ENCODE measurements around the gene KIF1B. TPM values are rescaled to one million over a fixed set of nuclear protein-coding genes. Genes with fewer than 3 reads are reported as not detected.
A peak's percentile ranks its signal among the peaks of the same experiment; 100 is the strongest.

Gene KIF1B
- total and polyA plus RNA-seq, 2 experiments from 2014 or later = 21.5 to 68.4 TPM

DNA sequence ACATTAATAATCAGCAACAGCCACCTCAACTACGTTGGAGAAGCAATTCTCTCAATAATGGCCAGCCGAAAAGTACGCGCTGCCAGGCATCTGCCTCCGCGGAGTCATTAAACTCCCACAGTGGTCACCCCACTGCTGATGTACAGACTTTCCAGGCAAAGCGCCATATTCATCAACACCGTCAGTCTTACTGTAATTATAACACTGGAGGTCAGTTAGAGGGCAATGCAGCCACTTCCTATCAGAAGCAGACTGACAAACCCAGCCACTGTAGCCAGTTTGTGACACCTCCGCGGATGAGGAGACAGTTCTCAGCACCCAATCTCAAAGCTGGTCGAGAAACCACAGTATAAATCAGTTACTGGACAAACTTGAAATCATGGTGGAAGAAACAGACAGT, 93.9 kb downstream of the KIF1B start (continued):
- TF ChIP-seq REST (IDR thresholded peaks at IDR 0.05; ENCODE audit: unreplicated experiment) (no peak), EZH2phosphoT487 (IDR thresholded peaks at IDR 0.05; ENCODE audit: unreplicated experiment) (no peak), CREB1 (CRISPR knock-in tag; IDR thresholded peaks at IDR 0.05; ENCODE audit: low read depth) (no peak), ETS1 (IDR thresholded peaks at IDR 0.05) (no peak), NANOG (IDR thresholded peaks at IDR 0.05; ENCODE audit: borderline replicate concordance) (no peak), CTCF (conservative IDR thresholded peaks at IDR 0.05; ENCODE audit: low read depth in 2 of 2) (no peak), ZNF331 (CRISPR knock-in tag; IDR thresholded peaks at IDR 0.05; ENCODE audit: low read depth) (no peak), ZNF114 (CRISPR knock-in tag; IDR thresholded peaks at IDR 0.05) (no peak)

DNA sequence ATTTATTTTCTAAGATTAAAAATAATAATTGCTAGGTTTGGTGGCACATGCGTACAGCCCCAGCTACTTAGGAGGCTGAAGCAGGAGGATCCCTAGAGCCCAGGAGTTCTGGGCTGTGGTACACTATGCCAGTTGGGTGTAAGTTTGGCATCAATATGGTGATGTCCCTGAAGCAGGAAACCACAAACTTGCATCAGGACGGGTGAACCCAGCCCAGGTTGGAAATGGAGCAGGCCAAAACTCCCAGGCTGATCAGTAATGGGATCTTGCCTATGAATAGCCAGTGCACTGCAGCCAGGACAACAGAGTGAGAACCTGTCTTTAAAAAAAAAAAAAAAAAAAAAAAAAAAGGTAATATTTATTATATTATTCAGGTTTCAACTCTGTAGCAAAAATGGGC, 96.1 kb downstream of the KIF1B start:
- no peaks in the 10 kb centered on the region for H3K9me3 Mint-ChIP-seq
- ATAC-seq = no peak
- H3K4me1 ChIP-seq (ENCODE audit: insufficient read depth) = peaks cover 11% of the 10 kb centered on the region; the same call in 1 of the 2 replicates
- no peaks in the 10 kb centered on the region for H3K79me2 ChIP-seq (replicated peaks; ENCODE audit: insufficient read depth)
- H3K4me3 ChIP-seq = no peak overlapping the region
- H2AFZ ChIP-seq = no peak overlapping the region
- no peak overlapping the region for H3K4me3 Mint-ChIP-seq
- H3F3A ChIP-seq (replicated peaks; ENCODE audit: low read depth) = no peaks in the 10 kb centered on the region
- peaks cover 3% of the 10 kb centered on the region; the same call in 1 of the 2 replicates for H3K36me3 ChIP-seq (ENCODE audit: insufficient read depth)
- H3K27me3 ChIP-seq (ENCODE audit: insufficient read depth) = no peaks in the 10 kb centered on the region
- no peaks in the 10 kb centered on the region for H3K9me2 ChIP-seq (ENCODE audit: insufficient read depth)
- H3K4me2 ChIP-seq = no peak overlapping the region
- DNase-seq (ENCODE audit: low spot score) = no peak
- no peaks in the 10 kb centered on the region for H4K20me1 ChIP-seq (replicated peaks; ENCODE audit: insufficient read depth)
- peaks cover 10% of the 10 kb centered on the region for H3K4me1 Mint-ChIP-seq
- no peak overlapping the region for H3K27ac Mint-ChIP-seq
- H3K27me3 Mint-ChIP-seq (ENCODE audit: insufficient read depth, low read depth, poor library complexity) = no peaks in the 10 kb centered on the region
- peak overlapping the region; percentile 56 for H3K27ac ChIP-seq (ENCODE audit: low read depth)
- no peak for TF ChIP-seq ZNF114 (CRISPR knock-in tag; IDR thresholded peaks at IDR 0.05)
- no peak for TF ChIP-seq STAT1 (IDR thresholded peaks at IDR 0.05; ENCODE audit: unreplicated experiment)
- no peak for TF ChIP-seq JUNB (IDR thresholded peaks at IDR 0.05; ENCODE audit: unreplicated experiment)
- no peak for TF ChIP-seq CREB1 (CRISPR knock-in tag; IDR thresholded peaks at IDR 0.05; ENCODE audit: low read depth)
- TF ChIP-seq, protein P1, sequence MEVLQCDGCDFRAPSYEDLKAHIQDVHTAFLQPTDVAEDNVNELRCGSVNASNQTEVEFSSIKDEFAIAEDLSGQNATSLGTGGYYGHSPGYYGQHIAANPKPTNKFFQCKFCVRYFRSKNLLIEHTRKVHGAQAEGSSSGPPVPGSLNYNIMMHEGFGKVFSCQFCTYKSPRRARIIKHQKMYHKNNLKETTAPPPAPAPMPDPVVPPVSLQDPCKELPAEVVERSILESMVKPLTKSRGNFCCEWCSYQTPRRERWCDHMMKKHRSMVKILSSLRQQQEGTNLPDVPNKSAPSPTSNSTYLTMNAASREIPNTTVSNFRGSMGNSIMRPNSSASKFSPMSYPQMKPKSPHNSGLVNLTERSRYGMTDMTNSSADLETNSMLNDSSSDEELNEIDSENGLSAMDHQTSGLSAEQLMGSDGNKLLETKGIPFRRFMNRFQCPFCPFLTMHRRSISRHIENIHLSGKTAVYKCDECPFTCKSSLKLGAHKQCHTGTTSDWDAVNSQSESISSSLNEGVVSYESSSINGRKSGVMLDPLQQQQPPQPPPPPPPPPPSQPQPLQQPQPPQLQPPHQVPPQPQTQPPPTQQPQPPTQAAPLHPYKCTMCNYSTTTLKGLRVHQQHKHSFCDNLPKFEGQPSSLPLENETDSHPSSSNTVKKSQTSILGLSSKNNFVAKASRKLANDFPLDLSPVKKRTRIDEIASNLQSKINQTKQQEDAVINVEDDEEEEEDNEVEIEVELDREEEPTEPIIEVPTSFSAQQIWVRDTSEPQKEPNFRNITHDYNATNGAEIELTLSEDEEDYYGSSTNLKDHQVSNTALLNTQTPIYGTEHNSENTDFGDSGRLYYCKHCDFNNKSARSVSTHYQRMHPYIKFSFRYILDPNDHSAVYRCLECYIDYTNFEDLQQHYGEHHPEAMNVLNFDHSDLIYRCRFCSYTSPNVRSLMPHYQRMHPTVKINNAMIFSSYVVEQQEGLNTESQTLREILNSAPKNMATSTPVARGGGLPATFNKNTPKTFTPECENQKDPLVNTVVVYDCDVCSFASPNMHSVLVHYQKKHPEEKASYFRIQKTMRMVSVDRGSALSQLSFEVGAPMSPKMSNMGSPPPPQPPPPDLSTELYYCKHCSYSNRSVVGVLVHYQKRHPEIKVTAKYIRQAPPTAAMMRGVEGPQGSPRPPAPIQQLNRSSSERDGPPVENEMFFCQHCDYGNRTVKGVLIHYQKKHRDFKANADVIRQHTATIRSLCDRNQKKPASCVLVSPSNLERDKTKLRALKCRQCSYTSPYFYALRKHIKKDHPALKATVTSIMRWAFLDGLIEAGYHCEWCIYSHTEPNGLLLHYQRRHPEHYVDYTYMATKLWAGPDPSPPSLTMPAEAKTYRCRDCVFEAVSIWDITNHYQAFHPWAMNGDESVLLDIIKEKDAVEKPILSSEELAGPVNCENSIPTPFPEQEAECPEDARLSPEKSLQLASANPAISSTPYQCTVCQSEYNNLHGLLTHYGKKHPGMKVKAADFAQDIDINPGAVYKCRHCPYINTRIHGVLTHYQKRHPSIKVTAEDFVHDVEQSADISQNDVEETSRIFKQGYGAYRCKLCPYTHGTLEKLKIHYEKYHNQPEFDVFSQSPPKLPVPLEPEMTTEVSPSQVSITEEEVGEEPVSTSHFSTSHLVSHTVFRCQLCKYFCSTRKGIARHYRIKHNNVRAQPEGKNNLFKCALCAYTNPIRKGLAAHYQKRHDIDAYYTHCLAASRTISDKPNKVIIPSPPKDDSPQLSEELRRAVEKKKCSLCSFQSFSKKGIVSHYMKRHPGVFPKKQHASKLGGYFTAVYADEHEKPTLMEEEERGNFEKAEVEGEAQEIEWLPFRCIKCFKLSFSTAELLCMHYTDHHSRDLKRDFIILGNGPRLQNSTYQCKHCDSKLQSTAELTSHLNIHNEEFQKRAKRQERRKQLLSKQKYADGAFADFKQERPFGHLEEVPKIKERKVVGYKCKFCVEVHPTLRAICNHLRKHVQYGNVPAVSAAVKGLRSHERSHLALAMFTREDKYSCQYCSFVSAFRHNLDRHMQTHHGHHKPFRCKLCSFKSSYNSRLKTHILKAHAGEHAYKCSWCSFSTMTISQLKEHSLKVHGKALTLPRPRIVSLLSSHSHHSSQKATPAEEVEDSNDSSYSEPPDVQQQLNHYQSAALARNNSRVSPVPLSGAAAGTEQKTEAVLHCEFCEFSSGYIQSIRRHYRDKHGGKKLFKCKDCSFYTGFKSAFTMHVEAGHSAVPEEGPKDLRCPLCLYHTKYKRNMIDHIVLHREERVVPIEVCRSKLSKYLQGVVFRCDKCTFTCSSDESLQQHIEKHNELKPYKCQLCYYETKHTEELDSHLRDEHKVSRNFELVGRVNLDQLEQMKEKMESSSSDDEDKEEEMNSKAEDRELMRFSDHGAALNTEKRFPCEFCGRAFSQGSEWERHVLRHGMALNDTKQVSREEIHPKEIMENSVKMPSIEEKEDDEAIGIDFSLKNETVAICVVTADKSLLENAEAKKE (CRISPR knock-in tag; IDR thresholded peaks at IDR 0.05) = no peak
- H3K36me3 Mint-ChIP-seq (ENCODE audit: low read depth) = peaks cover 17% of the 10 kb centered on the region
